Psoas muscle (tissue), 8 donors: ENCODE results near the gene VPS13D. TPM values are rescaled to one million over a fixed set of nuclear protein-coding genes. Genes with fewer than 3 reads are reported as not detected.

ENCODE experiments used
- ATAC-seq, 4 donors: fragments of 200-7000 bp; cut with Tn5 transposase; one replicate each; pipeline ENCODE4 v1.9.1; 2020; ENCODE audit warnings: moderate library complexity in 3 of 4, mild to moderate bottlenecking in 2 of 4
- DNase-seq, 2 donors: peaks; one replicate each; pipeline ENCODE4 v3.0.0-alpha.2; 2020
- H3K27ac ChIP-seq: fragments of 200-600 bp; one replicate; pipeline ENCODE4 v1.8.0; 2022
- H3K27me3 ChIP-seq, 3 donors: fragments of 200-600 bp in 1 of 3; one replicate each; pipeline versions ENCODE4 v1.6.1 to v1.8.0; 2013 to 2022; ENCODE audit warnings: low read length in 2 of 3, mild to moderate bottlenecking in 2 of 3, moderate library complexity in 1 of 3; ENCODE audit not compliant: insufficient read depth in 3 of 3
- H3K36me3 ChIP-seq, 2 donors: fragments of 200-600 bp in 1 of 2; one replicate each; pipeline versions ENCODE4 v1.6.1 to v1.8.0; 2013 to 2022; ENCODE audit warnings: low read depth in 1 of 2, mild to moderate bottlenecking in 1 of 2, moderate library complexity in 1 of 2; ENCODE audit not compliant: insufficient read depth in 1 of 2
- H3K4me1 ChIP-seq: fragments of 200-600 bp; one replicate; pipeline ENCODE4 v1.8.0; 2022
- H3K4me3 ChIP-seq: fragments of 200-600 bp; one replicate; pipeline ENCODE4 v1.8.0; 2022; ENCODE audit warnings: mild to moderate bottlenecking
- H3K9me3 ChIP-seq: fragments of 200-600 bp; one replicate; pipeline ENCODE4 v1.8.0; 2022
- CTCF ChIP-seq: fragments of 200-600 bp; IDR thresholded peaks from one replicate; pipeline ENCODE4 v1.8.0; 2022; ENCODE audit warnings: antibody characterized with exemption
- WGBS, 3 donors: extraction: QIAGEN DNeasy Blood & Tissue Kit; methylation state at CpG; one replicate each; pipeline versions ENCODE4 v1.1.6 to v1.1.7; 2013; 5-methylcytosine and 5-hydroxymethylcytosine counted together
- intact Hi-C, 2 donors: fragments of 100-400 bp; cut with DNase I; formaldehyde crosslinking; loops; one replicate each; pipeline versions ENCODE4 v1.11.0 to v1.14.2; 2022
- polyA plus RNA-seq, 3 donors: library from polyadenylated mRNA; stranded (reverse); fragments of 200-250 nt; gene quantifications; one replicate each; pipeline ENCODE4 v1.2.3, GENCODE V29; 2013
- total RNA-seq, 4 donors: library from RNA; stranded (reverse); fragmentation: NEBNext Ultra II Directional in 2 of 4; extraction: Animal tissue kit (Norgen Biotek cat#: 25700) in 2 of 4; gene quantifications; one replicate each; pipeline versions ENCODE4 v1.2.1 to v1.2.4, GENCODE V29; 2021 to 2023
- donor health status: healthy with polysubstance abuse.
- donor health status: DM: no; HTN: no; CAD: no; lungs with moderate emphysema.
- donor health status: Bipolar disorder and iron deficiency.
- donor health status: healthy.
- donor health status: DM: yes; HTN: yes; CAD: no.
- donor health status: DM: no; HTN: no; CAD: no.
- donor health status: DM: no; HTN: no; CAD: no.
- donor health status: DM: yes; HTN: yes; CAD: no.

Gene VPS13D
- total and polyA plus RNA-seq, 7 donors = 19.9 to 69.1 (median 45.3) TPM

- H3K4me1 ChIP-seq = peaks cover 2% of the 10 kb centered on the region
- intact Hi-C loops = no loop called here
- no peak overlapping the region for H3K4me3 ChIP-seq
- DNase-seq (no peak), ATAC-seq (peak in 1 of 4 donors; percentile 77)
- TF ChIP-seq CTCF = no peak
- no peak overlapping the region for H3K27ac ChIP-seq
- 70 to 86% (median 75%) methylated on average over 4 of the region's 4 CpGs for WGBS, 3 donors
- H3K27me3 ChIP-seq = no peaks in the 10 kb centered on the region
- H3K9me3 ChIP-seq = no peaks in the 10 kb centered on the region
- H3K36me3 ChIP-seq = peaks cover 21 to 99% of the 10 kb centered on the region in 2 donors
Observed at GRCh38 chr1:12279728-12280464, 50.1 kb downstream of the VPS13D start.

- ATAC-seq (no peak), DNase-seq (no peak)
- intact Hi-C loops = no loop called here
- no peaks in the 10 kb centered on the region for H3K9me3 ChIP-seq
- H3K4me1 ChIP-seq = peaks cover 2% of the 10 kb centered on the region
- H3K27ac ChIP-seq = no peak overlapping the region
- TF ChIP-seq CTCF = no peak
- 88 to 95% (median 90%) methylated on average over 3 of the region's 3 CpGs for WGBS, 3 donors
- no peak overlapping the region for H3K4me3 ChIP-seq
- H3K36me3 ChIP-seq = peaks cover 16 to 86% of the 10 kb centered on the region in 2 donors
- H3K27me3 ChIP-seq = no peaks in the 10 kb centered on the region
Observed at GRCh38 chr1:12282142-12282541, 52.3 kb downstream of the VPS13D start.

- ATAC-seq (no peak), DNase-seq (no peak)
- Histone ChIP-seq H3K36me3 (peaks cover 10 to 76% of the 10 kb centered on the region in 2 donors), H3K27me3 (no peaks in the 10 kb centered on the region), H3K4me3 (no peak overlapping the region), H3K4me1 (no peaks in the 10 kb centered on the region), H3K9me3 (no peaks in the 10 kb centered on the region), H3K27ac (no peak overlapping the region)
- TF ChIP-seq CTCF = no peak
- WGBS, 3 donors = 93 to 95% (median 95%) methylated on average over 5 of the region's 5 CpGs
- intact Hi-C loops = no loop called here
Observed at GRCh38 chr1:12284486-12284885, 54.7 kb downstream of the VPS13D start.

GRCh38 chr1:12285496-12286143 is 55.8 kb downstream of the VPS13D start:
- intact Hi-C loops = loop anchor here in 1 of 2 donors (5.0 kb wide), 1 partner anchor 38 kb away; no protein-coding TSS in a partner anchor
- 92 to 94% (median 92%) methylated on average over 5 of the region's 5 CpGs for WGBS, 3 donors
- no peak for ATAC-seq

More at GRCh38 chr1:12285496-12286143, 55.8 kb downstream of the VPS13D start:
- H3K9me3 ChIP-seq = no peaks in the 10 kb centered on the region
- H3K36me3 ChIP-seq = peaks cover 10 to 73% of the 10 kb centered on the region in 2 donors
- no peak for DNase-seq
- no peak overlapping the region for H3K27ac ChIP-seq
- no peak for TF ChIP-seq CTCF
- H3K4me3 ChIP-seq = no peak overlapping the region
- H3K27me3 ChIP-seq = no peaks in the 10 kb centered on the region
- no peaks in the 10 kb centered on the region for H3K4me1 ChIP-seq
